DMS114 treated with DMSO at 0.1 percent for 48 hours (cell line): Measurements from ENCODE around the gene EPN1.

Source experiments
- DNase-seq: peaks from one replicate; lab custom pipeline; 2025; ENCODE audit not compliant: unreplicated experiment; lab: John Stamatoyannopoulos, UW

Gene EPN1

DNA sequence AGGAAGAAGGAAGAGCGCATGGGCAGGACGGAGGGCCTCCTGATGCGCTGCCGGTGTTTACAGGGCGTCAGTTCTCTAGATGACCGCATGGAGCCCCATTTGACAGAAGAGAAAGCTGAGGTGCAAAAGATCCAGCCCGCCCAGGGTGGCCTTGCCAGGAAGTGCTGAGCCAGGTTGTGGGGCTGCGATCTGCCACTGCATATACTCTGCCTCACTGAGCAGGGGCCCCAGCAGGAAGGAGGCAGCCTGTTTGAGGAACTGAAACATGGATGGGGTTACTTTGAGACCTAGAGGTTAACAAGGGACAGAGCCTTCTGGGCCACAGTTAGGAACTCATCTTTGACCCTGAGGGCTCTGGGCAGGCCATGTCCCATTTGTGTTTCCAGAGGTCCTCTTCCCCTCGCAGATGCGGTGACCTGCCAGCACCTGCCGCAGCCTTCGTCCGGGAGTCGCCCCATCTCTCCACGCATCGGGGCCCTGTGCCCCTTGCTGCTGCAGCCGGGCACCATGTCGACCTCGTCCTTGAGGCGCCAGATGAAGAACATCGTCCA lies 3.2 kb downstream of the EPN1 start:
- DNase-seq: no peak

DNA sequence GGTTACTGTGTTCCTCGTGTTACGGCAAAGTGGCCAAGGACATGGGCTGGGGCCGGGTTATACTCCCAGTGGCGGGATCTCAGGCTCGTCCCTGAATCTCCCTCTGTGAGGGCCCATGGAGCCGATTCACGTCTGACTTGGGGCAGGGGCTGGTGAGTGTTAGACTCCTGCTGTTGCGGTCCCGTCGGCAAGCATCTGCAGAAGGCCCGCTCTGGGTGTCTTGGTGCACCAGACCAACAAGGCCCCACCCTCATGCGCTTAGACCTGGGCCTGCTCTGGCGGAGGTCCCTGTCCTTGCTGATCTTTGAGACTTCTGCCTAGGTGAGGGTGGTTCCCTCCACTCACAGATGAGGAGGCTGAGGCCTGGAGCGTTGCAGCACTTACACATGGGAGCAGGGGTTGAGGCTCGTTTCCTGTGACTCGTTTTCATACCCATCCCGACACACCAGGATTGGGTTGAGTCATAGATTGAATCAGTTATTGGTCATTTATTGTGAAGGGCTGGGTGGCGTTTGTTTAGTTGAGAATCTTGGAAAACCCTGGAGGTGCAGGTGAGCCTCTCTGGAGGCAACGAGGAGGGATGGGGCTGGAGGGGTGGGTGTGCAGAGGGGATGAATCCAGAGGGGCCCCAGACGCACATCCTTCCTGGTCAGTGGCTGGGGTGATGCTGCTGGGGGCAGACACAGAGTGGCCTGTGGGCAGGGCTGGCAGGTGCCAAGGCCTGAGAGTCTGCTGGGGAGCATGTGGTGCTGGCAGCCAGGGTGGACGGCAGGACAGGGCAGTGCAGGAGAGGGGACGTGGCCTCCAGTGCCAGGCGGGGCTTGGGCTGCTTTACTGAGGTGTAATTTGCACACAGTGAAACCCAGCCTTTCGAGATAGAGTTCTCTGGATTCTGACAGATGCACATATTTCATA lies 4.6 kb downstream of the EPN1 start:
- no peak for DNase-seq

DNA sequence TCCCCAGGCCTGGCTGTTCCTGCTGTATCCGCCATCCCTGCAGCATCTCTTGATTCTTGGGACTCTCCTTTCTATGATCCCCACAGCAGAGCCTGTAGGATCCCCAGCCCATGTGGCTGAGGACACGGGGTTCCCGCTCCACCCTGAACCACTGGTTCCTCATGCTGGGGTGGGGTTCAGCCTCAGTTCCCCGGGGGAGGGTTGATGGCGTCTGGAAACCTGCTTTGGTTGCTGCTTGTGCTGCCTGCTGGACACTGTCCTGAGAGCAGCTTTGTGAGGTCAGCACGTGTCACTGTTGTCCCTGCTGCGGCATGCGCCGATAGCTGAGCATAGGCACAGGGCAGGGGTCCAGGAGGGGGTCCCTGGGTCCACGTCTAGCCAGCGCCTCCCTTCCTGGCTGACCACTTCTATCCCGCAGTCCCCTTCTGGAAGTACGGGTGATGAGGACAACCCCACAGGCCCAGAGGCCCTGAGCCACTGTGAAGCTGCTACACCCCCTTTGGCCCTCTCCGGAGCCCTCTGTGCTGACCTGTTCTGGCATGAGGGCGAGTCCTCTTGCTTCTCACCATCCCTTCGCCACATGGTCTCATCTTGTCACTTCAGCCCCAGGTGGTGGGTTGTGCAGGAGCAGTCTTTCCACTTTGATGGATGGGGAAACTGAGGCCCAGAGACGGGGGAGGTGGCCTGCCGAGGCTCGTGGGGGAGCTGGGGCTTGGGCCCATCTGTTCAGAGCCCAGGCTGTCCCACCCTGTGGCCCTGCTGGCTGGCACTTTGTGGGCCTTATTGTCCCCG lies 5.5 kb downstream of the EPN1 start:
- DNase-seq: no peak

DNA sequence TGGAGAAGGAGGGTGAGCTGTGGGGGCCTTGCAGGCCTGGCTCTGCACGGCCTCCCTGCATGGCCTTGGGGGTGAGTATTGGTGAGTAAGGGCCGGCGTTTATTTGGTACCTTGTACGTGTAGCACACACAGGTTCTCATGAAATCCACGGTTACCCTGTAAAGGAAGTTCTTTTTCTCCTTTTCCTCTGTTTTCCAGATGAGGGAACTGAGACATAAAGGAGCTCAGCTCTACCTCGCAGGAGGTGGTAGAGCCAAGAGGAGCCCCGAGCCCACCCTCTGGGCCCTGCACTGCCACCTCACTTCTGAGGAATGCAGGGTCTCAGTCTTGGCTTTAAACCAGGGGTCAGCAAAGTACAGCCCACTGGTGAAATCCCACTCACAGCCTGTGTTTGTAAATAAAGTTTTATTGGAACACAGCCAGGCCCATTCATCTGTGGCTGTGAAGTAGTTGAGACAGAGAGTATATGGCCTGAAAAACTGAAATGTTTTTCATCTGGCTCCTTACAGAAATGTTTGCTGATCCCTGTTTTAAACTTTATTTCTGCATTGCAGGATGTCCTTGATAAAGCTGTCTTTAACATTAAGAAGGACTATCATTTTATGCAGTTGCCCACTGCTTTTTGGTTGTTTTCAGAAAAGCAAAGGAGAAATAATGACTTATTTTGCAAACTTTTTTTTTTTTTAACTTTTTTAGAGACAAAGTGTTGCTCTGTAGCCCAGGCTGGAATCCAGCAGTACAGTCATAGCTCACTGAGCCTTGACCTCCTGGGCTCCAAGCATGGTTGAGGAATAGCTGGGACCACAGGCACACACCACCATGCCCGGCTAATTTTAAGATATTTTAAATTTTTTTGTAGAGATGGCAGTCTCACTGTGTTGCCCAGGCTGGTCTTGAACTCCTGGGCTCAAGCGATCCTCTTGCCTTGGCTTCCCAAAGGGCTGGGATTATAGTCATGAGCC lies 6.4 kb downstream of the EPN1 start:
- DNase-seq: no peak

DNA sequence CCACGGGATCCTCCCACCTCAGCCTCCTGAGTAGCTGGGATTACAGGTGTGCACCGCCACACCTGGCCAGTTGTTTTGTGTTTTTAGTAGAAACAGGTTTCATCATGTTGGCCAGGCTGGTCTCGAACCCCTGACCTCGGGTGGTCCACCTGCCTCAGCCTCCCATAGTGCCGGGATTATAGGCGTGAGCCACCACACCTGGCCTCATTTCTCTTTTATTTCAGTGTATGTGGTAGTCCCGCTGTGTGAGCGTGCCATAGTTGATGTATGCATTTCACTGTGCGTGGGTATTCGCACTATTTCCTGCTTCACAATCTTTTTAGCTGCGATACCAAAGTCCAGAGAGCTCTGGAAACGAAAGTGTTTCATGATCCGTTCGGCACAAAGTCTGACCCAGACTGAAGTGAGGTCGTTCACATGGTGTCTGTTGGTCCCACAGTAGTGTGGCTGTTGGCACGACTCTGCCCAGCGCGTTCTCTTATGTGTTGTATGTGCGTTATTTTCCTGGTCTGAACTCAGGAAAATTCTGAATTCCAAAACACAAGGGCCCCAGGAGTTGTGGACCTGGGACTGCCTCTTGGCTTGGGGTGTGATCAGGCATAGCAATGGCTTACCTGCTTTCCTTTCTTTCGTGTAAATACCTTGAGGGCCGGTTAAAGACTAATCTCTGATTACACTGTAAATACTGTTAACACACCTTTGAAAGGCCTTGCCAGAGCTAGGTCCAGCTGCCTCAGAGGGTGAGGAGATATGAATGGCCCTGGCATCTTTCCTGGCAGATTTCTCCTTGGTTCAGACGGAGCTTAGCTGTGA lies 8.6 kb downstream of the EPN1 start:
- DNase-seq: no peak

DNA sequence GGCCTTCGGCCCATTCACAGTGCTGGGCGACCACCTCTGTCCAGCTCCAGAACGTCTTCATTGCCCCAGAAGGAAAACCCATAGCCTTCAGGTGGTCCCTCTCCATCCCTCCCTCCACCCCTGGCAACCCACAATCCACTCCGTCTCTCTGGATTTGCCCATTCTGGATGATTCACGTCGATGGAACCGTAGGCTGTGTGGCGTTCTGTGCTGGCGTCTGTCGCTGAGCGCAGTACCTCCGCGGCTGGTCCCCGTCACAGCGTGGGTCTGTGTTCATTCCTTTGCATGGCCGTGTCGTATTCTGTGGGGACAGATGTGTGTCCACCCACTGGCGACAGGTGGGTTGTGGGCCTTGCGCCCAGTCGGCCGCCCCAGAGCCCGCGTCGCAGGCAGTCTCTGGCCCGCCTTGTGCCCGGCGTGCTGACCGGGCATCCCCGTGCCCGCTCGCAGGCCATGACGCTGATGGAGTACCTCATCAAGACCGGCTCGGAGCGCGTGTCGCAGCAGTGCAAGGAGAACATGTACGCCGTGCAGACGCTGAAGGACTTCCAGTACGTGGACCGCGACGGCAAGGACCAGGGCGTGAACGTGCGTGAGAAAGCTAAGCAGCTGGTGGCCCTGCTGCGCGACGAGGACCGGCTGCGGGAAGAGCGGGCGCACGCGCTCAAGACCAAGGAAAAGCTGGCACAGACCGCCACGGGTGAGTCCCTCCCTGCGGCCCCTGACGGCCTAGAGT lies 10.1 kb downstream of the EPN1 start:
- no peak for DNase-seq

DNA sequence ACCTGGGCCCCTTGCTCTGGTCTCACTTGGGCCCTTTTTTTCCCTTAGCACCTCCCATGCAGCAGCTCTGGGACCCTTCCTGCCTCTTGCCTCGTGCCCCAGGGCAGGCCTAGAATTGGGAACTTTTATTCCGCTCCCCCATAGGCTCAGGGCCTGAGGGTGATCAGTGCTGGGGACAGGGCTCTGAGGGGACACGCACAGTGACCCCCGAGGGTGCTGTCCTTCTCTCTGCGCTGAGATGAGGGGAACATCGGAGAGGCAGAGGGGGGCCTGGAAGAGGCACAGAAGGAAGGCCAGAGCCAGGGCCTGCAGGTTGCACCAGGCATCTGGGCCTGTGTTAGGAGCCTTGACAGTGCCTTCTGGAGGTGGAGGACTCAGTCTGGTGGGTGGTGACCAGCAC lies 10.8 kb downstream of the EPN1 start:
- DNase-seq: no peak

DNA sequence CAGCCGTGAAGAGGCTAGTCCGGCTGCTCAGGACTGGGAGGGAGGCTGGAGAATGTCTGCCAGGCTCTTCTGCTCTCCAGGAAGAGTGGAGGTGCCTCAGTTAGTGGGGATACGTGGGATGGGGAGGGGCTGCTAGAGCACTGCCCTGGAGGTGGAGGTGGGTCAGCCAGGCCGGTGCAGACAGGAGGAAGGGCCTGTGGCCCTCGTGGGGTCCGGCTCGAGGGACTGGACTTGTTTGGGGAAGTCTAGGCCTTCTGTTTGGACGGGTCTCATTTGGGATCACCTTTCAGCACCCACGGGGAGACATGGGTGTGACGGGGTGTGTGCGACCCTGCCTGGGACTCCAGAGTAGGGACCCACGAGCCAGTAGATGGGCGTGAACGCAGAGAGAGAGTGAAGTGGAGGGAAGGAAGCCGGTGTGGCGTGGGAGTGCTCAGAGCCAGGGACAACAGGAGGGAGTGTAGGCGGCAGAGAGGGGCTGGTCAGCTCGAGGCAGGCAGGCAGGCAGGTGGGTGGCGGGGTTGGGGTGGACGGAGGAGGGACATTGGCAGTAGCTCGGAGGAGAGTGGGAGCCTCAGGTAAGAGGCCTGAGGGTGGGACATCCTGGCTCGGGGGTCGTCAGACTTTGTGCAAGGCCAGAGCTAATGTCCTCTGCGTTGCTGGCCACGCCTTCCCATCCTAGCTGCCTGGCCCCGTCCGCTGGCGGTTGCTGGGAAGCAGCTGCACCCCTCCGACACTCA lies 11.5 kb downstream of the EPN1 start:
- no peak for DNase-seq

DNA sequence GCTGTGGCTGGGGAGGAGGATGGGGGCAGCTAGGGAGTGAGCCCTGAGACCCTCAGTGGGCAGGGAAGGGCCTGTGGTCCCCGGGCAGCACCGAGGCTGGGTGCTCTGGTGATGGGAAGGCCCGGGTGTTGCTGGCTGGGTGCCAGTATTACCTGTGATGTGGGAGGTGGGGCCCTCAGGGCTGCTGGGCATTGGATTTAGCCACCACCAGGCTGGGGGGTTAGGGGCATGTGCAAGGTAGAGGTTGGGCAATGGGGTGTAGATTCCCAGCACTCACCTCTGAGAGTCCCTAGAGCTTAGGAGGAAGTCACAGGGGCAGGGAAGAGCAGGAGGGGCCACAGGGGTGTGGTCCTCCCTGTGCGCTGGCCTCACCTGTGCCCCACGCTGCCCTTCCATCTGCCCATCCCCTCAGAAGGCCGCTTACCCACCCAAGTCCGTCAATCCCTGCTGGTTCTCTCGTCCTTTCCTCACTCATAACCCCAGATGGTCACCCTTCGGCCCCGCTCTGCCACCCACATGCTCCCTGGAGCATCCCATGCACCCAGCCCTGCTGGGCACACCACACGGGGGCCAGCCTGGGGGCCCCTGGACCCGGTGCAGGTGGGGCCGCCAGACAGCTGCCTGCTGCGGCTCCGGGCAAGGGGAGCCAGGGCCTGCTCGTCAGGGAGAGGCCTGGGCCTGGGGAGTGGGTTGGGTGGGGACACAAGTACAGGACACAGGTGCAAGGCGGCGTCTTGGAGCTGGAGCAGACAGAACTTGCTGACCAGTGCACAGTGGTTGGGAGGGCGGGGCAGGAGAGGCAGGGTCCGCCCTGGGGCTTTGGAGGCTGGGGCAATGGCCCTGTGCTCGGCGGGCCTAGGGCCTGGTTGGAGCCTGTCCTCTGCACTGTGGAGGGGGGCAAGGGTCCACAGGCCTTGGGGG lies 12.5 kb downstream of the EPN1 start:
- no peak for DNase-seq

DNA sequence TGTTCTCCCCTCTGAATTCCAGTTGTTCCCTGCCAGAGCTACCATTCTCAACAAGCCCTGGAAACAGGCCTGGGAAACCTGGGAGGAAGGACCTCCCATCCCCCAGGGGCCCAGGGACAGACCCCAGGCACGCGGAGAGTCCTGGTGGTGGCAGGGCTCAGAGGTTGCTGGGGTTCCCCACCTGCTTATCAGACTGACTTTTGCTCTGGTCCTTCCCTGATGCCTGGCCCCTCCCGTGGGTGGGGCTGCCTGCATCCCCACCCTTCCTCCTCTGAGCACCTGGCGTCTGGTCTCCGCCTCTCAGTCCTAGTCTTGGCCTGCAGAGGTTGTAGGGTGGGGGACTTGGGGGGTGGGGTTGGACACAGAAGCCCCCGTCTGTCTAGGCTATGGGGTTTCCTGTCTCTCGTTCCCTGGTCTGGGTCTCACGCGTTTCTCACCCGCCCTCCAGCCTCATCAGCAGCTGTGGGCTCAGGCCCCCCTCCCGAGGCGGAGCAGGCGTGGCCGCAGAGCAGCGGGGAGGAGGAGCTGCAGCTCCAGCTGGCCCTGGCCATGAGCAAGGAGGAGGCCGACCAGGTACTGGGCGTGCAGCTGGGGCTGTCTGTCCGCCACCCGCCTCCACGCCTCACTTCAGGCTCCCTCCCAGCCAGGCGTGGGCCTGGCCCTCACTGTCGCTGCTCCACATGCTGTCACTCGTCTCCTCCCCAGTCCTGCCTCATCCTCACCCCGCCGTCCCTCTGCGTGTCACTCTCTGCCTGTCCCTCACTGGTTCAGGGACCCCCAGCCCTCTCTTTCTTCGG lies 13.6 kb downstream of the EPN1 start:
- no peak for DNase-seq

DNA sequence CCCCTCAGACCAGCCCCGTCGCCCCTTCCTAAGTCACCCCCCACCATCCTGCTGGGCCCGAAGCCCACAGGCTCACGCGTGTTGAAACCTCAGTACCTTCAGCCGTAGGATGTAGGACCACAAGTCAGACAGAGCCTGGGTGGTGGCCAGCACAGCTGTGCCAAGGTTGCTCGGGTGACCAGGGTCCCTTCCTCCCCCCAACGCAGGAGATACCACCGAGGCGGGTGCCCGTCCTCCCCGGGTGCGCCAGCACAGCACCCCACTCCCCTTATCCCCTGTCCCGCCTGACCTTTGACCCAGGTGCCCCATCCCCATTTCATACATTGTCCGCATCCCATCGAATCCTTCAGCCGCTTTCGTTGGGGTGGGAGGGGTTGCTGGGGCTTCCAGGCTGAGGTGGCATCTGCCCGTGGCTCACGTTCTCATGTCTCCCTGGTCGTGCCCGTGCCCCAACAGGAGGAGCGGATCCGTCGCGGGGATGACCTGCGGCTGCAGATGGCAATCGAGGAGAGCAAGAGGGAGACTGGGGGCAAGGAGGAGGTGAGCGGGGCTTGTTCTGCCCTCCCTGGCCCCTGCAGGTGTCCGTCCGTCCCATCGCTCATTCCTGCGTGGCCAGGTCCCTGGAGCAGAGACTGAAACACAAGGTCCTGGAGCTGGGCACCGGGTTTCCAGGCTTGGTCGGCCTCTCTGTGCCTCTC lies 14.5 kb downstream of the EPN1 start:
- no peak for DNase-seq

DNA sequence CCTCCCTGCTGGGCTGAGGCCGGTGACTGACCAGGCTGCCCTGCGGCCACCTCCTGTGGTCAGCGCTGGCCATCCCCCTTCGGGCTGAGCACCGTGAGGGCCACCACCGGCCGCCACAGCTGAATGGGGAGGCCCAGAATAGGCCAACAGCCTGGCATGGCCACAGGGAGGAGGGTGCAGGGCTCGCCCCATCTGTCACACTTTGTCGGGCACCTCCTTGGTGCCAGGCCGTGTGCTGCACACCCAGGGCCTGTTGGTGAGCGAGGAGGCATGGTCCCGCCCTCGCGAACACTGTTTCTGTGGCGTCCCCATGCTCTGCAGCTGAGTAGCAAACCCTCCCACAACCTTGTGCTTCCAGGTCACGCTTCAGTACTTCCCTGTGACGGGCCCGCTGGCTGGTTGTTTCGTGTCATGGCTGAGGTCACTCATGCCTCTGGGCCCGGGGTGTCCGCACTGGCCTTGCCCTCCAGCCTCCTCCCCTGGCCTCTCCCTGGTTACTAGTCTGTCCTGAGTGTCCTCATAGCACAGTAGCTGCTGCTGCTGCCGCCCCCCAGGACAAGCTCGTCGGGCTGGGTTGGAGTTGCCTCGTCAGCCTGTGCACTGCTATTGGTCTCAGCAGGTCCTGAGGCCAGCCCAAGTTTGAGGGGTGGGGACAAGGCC lies 15.2 kb downstream of the EPN1 start:
- DNase-seq: no peak

DNA sequence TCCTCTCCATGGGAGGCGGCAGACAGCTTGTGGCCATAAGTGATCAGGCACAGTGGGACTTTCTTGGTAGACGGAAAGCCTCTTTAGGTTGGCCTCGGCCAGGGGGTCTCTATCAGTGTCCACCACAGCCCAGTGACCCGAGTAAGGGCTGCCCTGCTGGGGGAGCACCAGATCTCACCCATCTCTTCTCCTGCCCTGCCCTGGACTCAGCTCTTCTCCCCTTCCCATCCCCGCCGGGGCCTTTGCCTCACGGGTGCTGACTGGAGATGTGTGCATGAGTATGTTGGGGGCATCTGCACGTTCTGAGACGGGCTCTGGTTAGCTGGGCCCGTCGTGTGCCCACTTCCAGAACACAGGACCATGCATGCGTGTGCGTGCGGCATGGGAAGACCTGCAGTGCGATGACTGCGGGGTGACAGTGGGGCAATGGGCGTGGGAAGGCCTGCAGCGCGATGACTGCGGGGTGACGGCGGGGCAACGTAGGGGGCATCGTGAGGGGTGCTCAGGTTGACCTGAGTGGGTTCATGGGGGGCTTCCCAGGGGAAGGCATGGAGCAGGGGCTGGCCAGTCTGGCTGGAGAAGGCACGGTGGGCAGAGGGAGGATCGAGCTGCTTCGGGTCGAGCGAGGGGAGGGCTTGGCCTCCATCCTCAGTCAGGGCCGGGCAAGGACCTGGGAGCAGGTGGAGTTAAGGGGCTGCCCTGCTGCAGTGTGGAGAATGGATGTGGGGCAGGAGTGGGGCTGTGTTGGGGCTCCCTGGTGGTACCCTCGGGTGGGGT lies 15.9 kb downstream of the EPN1 start:
- no peak for DNase-seq

DNA sequence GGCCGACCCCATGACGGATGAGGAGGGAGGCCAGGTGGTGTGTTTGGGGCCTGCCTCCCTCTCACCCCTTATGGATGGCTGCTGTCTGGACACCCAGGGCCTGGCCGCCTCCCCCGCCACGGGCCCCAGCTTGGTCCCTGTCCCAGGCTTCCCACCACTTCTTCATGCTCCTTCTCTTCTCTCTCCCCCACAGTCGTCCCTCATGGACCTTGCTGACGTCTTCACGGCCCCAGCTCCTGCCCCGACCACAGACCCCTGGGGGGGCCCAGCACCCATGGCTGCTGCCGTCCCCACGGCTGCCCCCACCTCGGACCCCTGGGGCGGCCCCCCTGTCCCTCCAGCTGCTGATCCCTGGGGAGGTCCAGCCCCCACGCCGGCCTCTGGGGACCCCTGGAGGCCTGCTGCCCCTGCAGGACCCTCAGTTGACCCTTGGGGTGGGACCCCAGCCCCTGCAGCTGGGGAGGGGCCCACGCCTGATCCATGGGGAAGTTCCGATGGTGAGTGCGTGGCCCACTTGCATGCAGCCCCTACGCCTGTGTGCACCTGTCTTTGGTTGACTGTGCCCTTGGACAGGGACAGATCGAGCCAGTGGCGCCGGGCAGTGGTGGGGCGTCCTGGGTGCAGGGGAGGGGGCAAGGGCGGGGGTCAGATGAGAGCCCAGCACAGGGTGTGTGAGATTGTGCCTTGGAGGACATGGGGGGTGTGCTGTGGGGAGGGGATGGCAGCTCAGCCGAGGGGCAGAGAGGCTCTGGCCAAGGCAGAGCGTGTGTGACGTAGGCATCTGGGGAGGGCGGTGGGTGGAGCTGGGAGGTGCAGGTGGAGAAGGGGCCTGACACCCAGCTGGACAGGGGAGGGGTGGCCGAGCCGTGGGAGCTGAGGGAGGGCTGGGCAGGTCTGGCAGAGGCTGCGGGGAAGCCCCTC lies 16.8 kb downstream of the EPN1 start:
- no peak for DNase-seq
